HepG2 (cell line): ENCODE data around the gene CTSA. TPM values are rescaled to one million over a fixed set of nuclear protein-coding genes. Genes with fewer than 3 reads are reported as not detected.
A peak's percentile ranks its signal among the peaks of the same experiment; 100 is the strongest.

Source experiments
- ATF7-NPFF ChIP-seq: sonication (generic); formaldehyde crosslinking; IDR thresholded peaks from 2 replicates; pipeline ENCODE4 v1.8.1; 2023; ENCODE audit warnings: mild to moderate bottlenecking, low read depth, missing genetic modification reagents, moderate library complexity
- IKZF4 ChIP-seq: sonication (generic); formaldehyde crosslinking; IDR thresholded peaks from 2 replicates; pipeline ENCODE4 v1.5.1; 2020; ENCODE audit warnings: borderline replicate concordance, mild to moderate bottlenecking, low read depth, missing genetic modification reagents; ENCODE audit errors: not compliant biosample characterization
- KLF9 ChIP-seq: IDR thresholded peaks from 2 replicates; pipeline ENCODE4 v1.6.1; 2016; ENCODE audit warnings: low read depth
- MATR3 ChIP-seq: sonication (generic); formaldehyde crosslinking; IDR thresholded peaks from 2 replicates; pipeline ENCODE4 v1.4.0; 2020; ENCODE audit warnings: missing genetic modification reagents
- MAZ ChIP-seq, 2 experiments: sonication (generic) in 1 of 2; formaldehyde crosslinking in 1 of 2; IDR thresholded peaks; 2 replicates each; pipeline versions ENCODE4 v1.5.0 to v1.6.1; 2012 to 2020; ENCODE audit warnings: low read depth in 2 of 2, mild to moderate bottlenecking in 2 of 2, borderline replicate concordance in 1 of 2, improper control_type of control experiment in 1 of 2, low read length in 1 of 2, missing genetic modification reagents in 1 of 2, moderate library complexity in 1 of 2
- POLR2A ChIP-seq, 2 experiments: IDR thresholded peaks; 2 replicates each; pipeline ENCODE4 v1.6.1; 2011; ENCODE audit warnings: low read depth in 2 of 2, low read length in 2 of 2, mild to moderate bottlenecking in 1 of 2, moderate library complexity in 1 of 2; ENCODE audit not compliant: insufficient read depth in 1 of 2
- RBM22 ChIP-seq: fragments of 200-400 bp; formaldehyde crosslinking; optimal IDR thresholded peaks from 2 replicates; pipeline ENCODE3; 2017; ENCODE audit warnings: mild to moderate bottlenecking, low read length, moderate library complexity
- RELA ChIP-seq: sonication (generic); formaldehyde crosslinking; IDR thresholded peaks from 2 replicates; pipeline ENCODE4 v1.4.0; 2020; ENCODE audit warnings: missing genetic modification reagents
- SUZ12 ChIP-seq: fragments of 150-350 bp; IDR thresholded peaks from 2 replicates; pipeline ENCODE4 v1.6.1; 2014; ENCODE audit warnings: low read depth, low read length
- SYNCRIP ChIP-seq: fragments of 200-400 bp; formaldehyde crosslinking; IDR thresholded peaks from 2 replicates; pipeline ENCODE4 v1.6.1; 2018; ENCODE audit warnings: mild to moderate bottlenecking, low read depth, low read length; ENCODE audit not compliant: insufficient read depth
- TBP ChIP-seq: sonication (generic); formaldehyde crosslinking; IDR thresholded peaks from 2 replicates; pipeline ENCODE4 v1.5.0; 2020; ENCODE audit warnings: missing genetic modification reagents
- THAP7 ChIP-seq: sonication (generic); formaldehyde crosslinking; IDR thresholded peaks from 2 replicates; pipeline ENCODE4 v1.8.1; 2023; ENCODE audit warnings: mild to moderate bottlenecking, missing genetic modification reagents
- ZBTB14 ChIP-seq: sonication (generic); formaldehyde crosslinking; IDR thresholded peaks from 2 replicates; pipeline ENCODE4 v1.4.0; 2020; ENCODE audit warnings: missing genetic modification reagents
- ZNF253 ChIP-seq: sonication (generic); formaldehyde crosslinking; IDR thresholded peaks from 2 replicates; pipeline ENCODE4 v1.8.0; 2022; ENCODE audit warnings: mild to moderate bottlenecking, missing genetic modification reagents, borderline replicate concordance
- ZNF513 ChIP-seq: sonication (generic); formaldehyde crosslinking; conservative IDR thresholded peaks from 2 replicates; pipeline ENCODE4 v1.5.0; 2020; ENCODE audit warnings: missing genetic modification reagents
- polyA plus RNA-seq, 8 experiments: library from polyadenylated mRNA; depleted of rRNA in 3 of 8; stranded (reverse) in 7 of 8; unstranded in 1 of 8; fragments of >200 nt; fragmentation: Illumina TruSeq in 4 of 8; extraction: Trizol in 4 of 8; gene quantifications; 2 replicates each; pipeline versions ENCODE4 v1.2.1 to v1.2.3, GENCODE V29; 2011 to 2016; ENCODE audit warnings: low read depth in 4 of 8, missing spikeins in 1 of 8, mixed read lengths in 1 of 8; ENCODE audit not compliant: insufficient read depth in 1 of 8
- total RNA-seq, 5 experiments: library from RNA; depleted of rRNA; stranded (reverse); fragments of >200 nt; fragmentation: Illumina TruSeq; extraction: Trizol; gene quantifications; 2 replicates each; pipeline ENCODE4 v1.2.3, GENCODE V29; 2016; ENCODE audit warnings: low read depth in 1 of 5
- TF ChIP-seq, protein P1 (sequence below): sonication (generic); formaldehyde crosslinking; IDR thresholded peaks from 2 replicates; pipeline ENCODE4 v1.4.0; 2020; ENCODE audit warnings: mild to moderate bottlenecking, missing genetic modification reagents
- TF ChIP-seq, protein P2 (sequence below): sonication (generic); formaldehyde crosslinking; IDR thresholded peaks from 2 replicates; pipeline ENCODE4 v1.4.0; 2020; ENCODE audit warnings: missing genetic modification reagents, low read depth, mild to moderate bottlenecking, borderline replicate concordance
- TF ChIP-seq, protein P3 (sequence below): sonication (generic); formaldehyde crosslinking; IDR thresholded peaks from 2 replicates; pipeline ENCODE4 v1.8.0; 2022; ENCODE audit warnings: missing genetic modification reagents, mild to moderate bottlenecking, moderate library complexity, borderline replicate concordance

CTSA gene
- total and polyA plus RNA-seq, 2 of the 13 experiments (the other 11 are each of a cell fraction or from before 2014, with no cell fraction given): 202 to 231 TPM

GRCh38 chr20:45925821-45926506 lies 34.8 kb downstream of the CTSA start (continued):
- TF ChIP-seq, protein P1, sequence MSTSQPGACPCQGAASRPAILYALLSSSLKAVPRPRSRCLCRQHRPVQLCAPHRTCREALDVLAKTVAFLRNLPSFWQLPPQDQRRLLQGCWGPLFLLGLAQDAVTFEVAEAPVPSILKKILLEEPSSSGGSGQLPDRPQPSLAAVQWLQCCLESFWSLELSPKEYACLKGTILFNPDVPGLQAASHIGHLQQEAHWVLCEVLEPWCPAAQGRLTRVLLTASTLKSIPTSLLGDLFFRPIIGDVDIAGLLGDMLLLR (CRISPR knock-in tag): no peak
- TF ChIP-seq SUZ12: no peak
- no peak for TF ChIP-seq RELA (CRISPR knock-in tag)
- TF ChIP-seq KLF9 (CRISPR knock-in tag): no peak
- no peak for TF ChIP-seq MAZ (IDR thresholded peaks at IDR 0.05; ENCODE audit: borderline replicate concordance, low read depth, low read length)
- TF ChIP-seq MAZ (CRISPR knock-in tag; IDR thresholded peaks at IDR 0.05; ENCODE audit: low read depth): no peak
- no peak for TF ChIP-seq ZNF253
- no peak for TF ChIP-seq SYNCRIP
- TF ChIP-seq THAP7 (CRISPR knock-in tag): peak; percentile 47; the same call in 1 of the 2 replicates
- no peak for TF ChIP-seq TBP (CRISPR knock-in tag)
- no peak for TF ChIP-seq ATF7-NPFF
- 0 out of 4 replicates have a peak, but pooled peaks of 1 of the 2 experiments have one; percentile 6 for TF ChIP-seq POLR2A (IDR thresholded peaks at IDR 0.05; ENCODE audit: insufficient read depth in 1 of 2, low read depth in 2 of 2, low read length in 2 of 2)
- TF ChIP-seq MATR3 (CRISPR knock-in tag): no peak
- TF ChIP-seq, protein P2, sequence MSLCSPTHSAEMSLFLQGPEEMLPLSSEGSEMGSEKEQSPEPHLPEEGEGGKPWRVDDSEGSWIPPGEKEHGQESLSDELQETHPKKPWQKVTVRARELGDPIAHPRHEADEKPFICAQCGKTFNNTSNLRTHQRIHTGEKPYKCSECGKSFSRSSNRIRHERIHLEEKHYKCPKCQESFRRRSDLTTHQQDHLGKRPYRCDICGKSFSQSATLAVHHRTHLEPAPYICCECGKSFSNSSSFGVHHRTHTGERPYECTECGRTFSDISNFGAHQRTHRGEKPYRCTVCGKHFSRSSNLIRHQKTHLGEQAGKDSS (CRISPR knock-in tag): no peak
- TF ChIP-seq, protein P3, sequence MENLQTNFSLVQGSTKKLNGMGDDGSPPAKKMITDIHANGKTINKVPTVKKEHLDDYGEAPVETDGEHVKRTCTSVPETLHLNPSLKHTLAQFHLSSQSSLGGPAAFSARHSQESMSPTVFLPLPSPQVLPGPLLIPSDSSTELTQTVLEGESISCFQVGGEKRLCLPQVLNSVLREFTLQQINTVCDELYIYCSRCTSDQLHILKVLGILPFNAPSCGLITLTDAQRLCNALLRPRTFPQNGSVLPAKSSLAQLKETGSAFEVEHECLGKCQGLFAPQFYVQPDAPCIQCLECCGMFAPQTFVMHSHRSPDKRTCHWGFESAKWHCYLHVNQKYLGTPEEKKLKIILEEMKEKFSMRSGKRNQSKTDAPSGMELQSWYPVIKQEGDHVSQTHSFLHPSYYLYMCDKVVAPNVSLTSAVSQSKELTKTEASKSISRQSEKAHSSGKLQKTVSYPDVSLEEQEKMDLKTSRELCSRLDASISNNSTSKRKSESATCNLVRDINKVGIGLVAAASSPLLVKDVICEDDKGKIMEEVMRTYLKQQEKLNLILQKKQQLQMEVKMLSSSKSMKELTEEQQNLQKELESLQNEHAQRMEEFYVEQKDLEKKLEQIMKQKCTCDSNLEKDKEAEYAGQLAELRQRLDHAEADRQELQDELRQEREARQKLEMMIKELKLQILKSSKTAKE (CRISPR knock-in tag): no peak
- 0 out of 2 replicates have a peak, but pooled peaks have one; percentile 40 for TF ChIP-seq ZNF513
- TF ChIP-seq RBM22: no peak
- no peak for TF ChIP-seq ZBTB14 (CRISPR knock-in tag)
- no peak for TF ChIP-seq IKZF4 (CRISPR knock-in tag)
